GM18870 (cell line): ENCODE data around the gene MESP1.

Experiments
- ATAC-seq: cut with Tn5 transposase; IDR thresholded peaks from one replicate; pipeline ENCODE4 v1.9.1; 2021; ENCODE audit warnings: moderate library complexity; ENCODE audit not compliant: unreplicated experiment

MESP1 gene

GRCh38 chr15:89732451-89733172 is 18.4 kb downstream of the MESP1 start:
- ATAC-seq, result no peak

GRCh38 chr15:89731275-89731674 is 19.8 kb downstream of the MESP1 start:
- ATAC-seq, result no peak

GRCh38 chr15:89728254-89728653 is 22.8 kb downstream of the MESP1 start:
- no peak for ATAC-seq

- no peak for ATAC-seq
Observed at GRCh38 chr15:89725064-89725463, 26.0 kb downstream of the MESP1 start.

- no peak for ATAC-seq
Observed at GRCh38 chr15:89724621-89725020, 26.4 kb downstream of the MESP1 start.

GRCh38 chr15:89723031-89723430 is 28.0 kb downstream of the MESP1 start:
- ATAC-seq, result no peak

GRCh38 chr15:89714775-89715174 is 36.3 kb downstream of the MESP1 start:
- no peak for ATAC-seq

- no peak for ATAC-seq
Observed at GRCh38 chr15:89707577-89707976, 43.5 kb downstream of the MESP1 start.

- no peak for ATAC-seq
Observed at GRCh38 chr15:89704411-89704810, 46.6 kb downstream of the MESP1 start.
